Endothelial cell of umbilical vein (primary cell): ENCODE measurements around the gene PITPNM3. TPM values are rescaled to one million over a fixed set of nuclear protein-coding genes. Genes with fewer than 3 reads are reported as not detected.

Experiments used
- BruUV-seq: library from RNA; stranded (reverse); fragments of 400-500 nt; replicated peaks from 2 replicates; lab custom pipeline; 2021; lab: Mats Ljungman, UMichigan
- CTCF ChIA-PET: fragments of 300-600, 350-600 bp; sonication (Branson Sonifier 250); formaldehyde crosslinking; loops from one replicate; lab custom pipeline; 2021; ENCODE audit warnings: antibody characterized with exemption, inconsistent platforms; lab: Charles Lee
- POLR2A ChIA-PET: fragments of 300-600, 350-600 bp; sonication (Branson Sonifier 250); formaldehyde crosslinking; loops from one replicate; lab custom pipeline; 2021; ENCODE audit warnings: antibody characterized with exemption, inconsistent platforms; lab: Charles Lee
- DNase-seq: peaks from one replicate; pipeline ENCODE4 v3.0.0-alpha.2; 2011; ENCODE audit warnings: low read depth, low spot score
- FAIRE-seq: peaks from 2 replicates; lab custom pipeline; 2011; peaks lifted over from hg19 to GRCh38; lab: Jason Lieb, UNC
- H2AFZ ChIP-seq: 2 replicates; pipeline ENCODE4 v1.6.0; 2012; ENCODE audit warnings: low read depth, low read length, control low read depth, inconsistent platforms
- H3K27ac ChIP-seq: 2 replicates; pipeline ENCODE4 v1.5.1; 2011; ENCODE audit warnings: low read depth, mild to moderate bottlenecking, control low read depth, low read length, moderate library complexity; ENCODE audit not compliant: insufficient read depth
- H3K27me3 ChIP-seq, 2 experiments: 2 replicates each; pipeline versions ENCODE4 v1.6.0 to v1.6.1; 2011; ENCODE audit warnings: low read length in 2 of 2, mixed read lengths in 1 of 2; ENCODE audit not compliant: control insufficient read depth in 2 of 2, insufficient read depth in 2 of 2
- H3K36me3 ChIP-seq, 2 experiments: 2 replicates in 1 of 2; 3 replicates in 1 of 2; pipeline ENCODE4 v1.5.1; 2011; ENCODE audit warnings: low read length in 2 of 2, mild to moderate bottlenecking in 1 of 2, moderate library complexity in 1 of 2; ENCODE audit not compliant: control insufficient read depth in 2 of 2, insufficient read depth in 2 of 2; ENCODE audit errors: extremely low read depth in 1 of 2
- H3K4me1 ChIP-seq: 3 replicates; pipeline ENCODE4 v1.5.1; 2011; ENCODE audit warnings: mild to moderate bottlenecking, low read length; ENCODE audit not compliant: control insufficient read depth, insufficient read depth; ENCODE audit errors: extremely low read depth
- H3K4me2 ChIP-seq: 2 replicates; pipeline ENCODE4 v1.6.1; 2011; ENCODE audit warnings: low read length, control low read depth, mixed read lengths; ENCODE audit not compliant: insufficient read depth
- H3K4me3 ChIP-seq, 3 experiments: fragments of 200-600 bp in 1 of 3; sonication (generic), shearing (Covaris generic) in 1 of 3; replicated peaks in 1 of 3; 2 replicates each; pipeline ENCODE4 v1.5.1; 2011 to 2016; ENCODE audit warnings: control low read depth in 3 of 3, low read length in 3 of 3, mild to moderate bottlenecking in 2 of 3, inconsistent platforms in 1 of 3, low read depth in 1 of 3, moderate library complexity in 1 of 3; ENCODE audit not compliant: insufficient read depth in 1 of 3
- H3K79me2 ChIP-seq: 2 replicates; pipeline ENCODE4 v1.6.0; 2012; ENCODE audit warnings: low read length, inconsistent platforms; ENCODE audit not compliant: control insufficient read depth, insufficient read depth
- H3K9ac ChIP-seq: replicated peaks from 2 replicates; pipeline ENCODE3; 2011; ENCODE audit warnings: low read length, control low read depth; ENCODE audit not compliant: insufficient read depth; ENCODE audit errors: extremely low read depth
- H3K9me1 ChIP-seq: replicated peaks from 3 replicates; pipeline ENCODE4 v1.6.0; 2011; ENCODE audit warnings: mild to moderate bottlenecking, low read length; ENCODE audit not compliant: control insufficient read depth, insufficient read depth; ENCODE audit errors: extremely low read depth
- H3K9me3 ChIP-seq: replicated peaks from 2 replicates; pipeline ENCODE4 v1.5.1; 2012; ENCODE audit warnings: low read length, inconsistent platforms; ENCODE audit not compliant: control insufficient read depth, insufficient read depth
- H4K20me1 ChIP-seq: replicated peaks from 2 replicates; pipeline ENCODE3; 2011; ENCODE audit warnings: mild to moderate bottlenecking, low read length; ENCODE audit not compliant: control insufficient read depth, insufficient read depth; ENCODE audit errors: extremely low read depth
- CTCF ChIP-seq, 2 donors: IDR thresholded peaks; 1 replicate in 1 of 2; 2 replicates in 1 of 2; pipeline ENCODE4 v1.5.1; 2011; ENCODE audit warnings: low read length in 2 of 2, mild to moderate bottlenecking in 2 of 2, moderate library complexity in 2 of 2, control low read depth in 1 of 2, inconsistent platforms in 1 of 2, low read depth in 1 of 2; ENCODE audit not compliant: insufficient read depth in 1 of 2; ENCODE audit errors: extremely low read depth in 1 of 2
- EZH2 ChIP-seq: IDR thresholded peaks from 2 replicates; pipeline ENCODE4 v1.6.1; 2012; ENCODE audit warnings: borderline replicate concordance, low read depth, mild to moderate bottlenecking, moderate library complexity, low read length, inconsistent platforms; ENCODE audit not compliant: severe bottlenecking
- GATA2 ChIP-seq: IDR thresholded peaks from 2 replicates; pipeline ENCODE4 v1.7.0; 2011; ENCODE audit warnings: low read depth, mild to moderate bottlenecking, moderate library complexity, mixed read lengths, low read length; ENCODE audit not compliant: insufficient read length, insufficient read depth
- JUN ChIP-seq: IDR thresholded peaks from 2 replicates; pipeline ENCODE4 v1.6.1; 2011; ENCODE audit warnings: borderline replicate concordance, low read depth; ENCODE audit not compliant: insufficient read length, insufficient read depth
- MAX ChIP-seq: IDR thresholded peaks from 2 replicates; pipeline ENCODE4 v1.6.1; 2011; ENCODE audit not compliant: insufficient read depth, insufficient read length
- MYC ChIP-seq: IDR thresholded peaks from one replicate; pipeline ENCODE4 v1.6.1; 2011; ENCODE audit warnings: mild to moderate bottlenecking, low read depth, low read length
- POLR2A ChIP-seq: IDR thresholded peaks from 2 replicates; pipeline ENCODE4 v1.6.1; 2012; ENCODE audit warnings: low read depth, mild to moderate bottlenecking, control low read depth, low read length
- POLR2AphosphoS5 ChIP-seq: IDR thresholded peaks from 2 replicates; pipeline ENCODE4 v1.6.1; 2012; ENCODE audit warnings: low read depth, mild to moderate bottlenecking, control low read depth, low read length, moderate library complexity; ENCODE audit not compliant: insufficient read depth
- dilution Hi-C: fragments of 300-500 bp; cut with MboI; formaldehyde crosslinking; loops from one replicate; pipeline ENCODE4 v1.15.0; 2019; ENCODE audit warnings: low sequenced_read_pairs; ENCODE audit not compliant: extremely low pct_ligation_motif_present
- intact Hi-C: fragments of 100-400 bp; cut with micrococcal nuclease; formaldehyde crosslinking; loops from one replicate; pipeline ENCODE4 v1.10.0; 2022
- polyA plus RNA-seq, 4 experiments: library from polyadenylated mRNA; depleted of rRNA in 3 of 4; stranded (reverse) in 3 of 4; unstranded in 1 of 4; fragments of >200 nt; gene quantifications; 2 replicates each; pipeline versions ENCODE4 v1.2.1 to v1.2.3, GENCODE V29; 2011 to 2012; ENCODE audit warnings: missing spikeins in 1 of 4
- total RNA-seq: library from RNA; stranded (reverse); gene quantifications from 2 replicates; pipeline ENCODE4 v1.2.3, GENCODE V29; 2021

Gene PITPNM3
- total and polyA plus RNA-seq, 2 donors (not counting 3 experiments of a cell fraction or from before 2014, with no cell fraction given) = 1.0 to 1.9 TPM

- peaks cover 0 to 3% of the 10 kb centered on the region in 2 experiments for H3K27me3 ChIP-seq
- no peaks in the 10 kb centered on the region for H3K36me3 ChIP-seq
- H3K9me3 ChIP-seq = no peaks in the 10 kb centered on the region
- DNase-seq (no peak), FAIRE-seq (no peak)
- no peaks in the 10 kb centered on the region for H4K20me1 ChIP-seq
- TF ChIP-seq EZH2 (peak; percentile 32), POLR2A (no peak)
- no peak overlapping the region for H3K9ac ChIP-seq
- H2AFZ ChIP-seq = peak overlapping the region; percentile 21
- H3K9me1 ChIP-seq = no peaks in the 10 kb centered on the region
- H3K79me2 ChIP-seq = no peaks in the 10 kb centered on the region
- CTCF ChIA-PET = interaction anchor here (1.2 to 1.9 kb wide), 2 partner anchors 18 to 20 kb away, joined by 4 to 6 read pairs; no protein-coding TSS in a partner anchor
- POLR2A ChIA-PET = no interaction called here
- intact Hi-C loops (no loop called here), dilution Hi-C loops (no loop called here)
- no peak overlapping the region for H3K4me3 ChIP-seq
- no peak overlapping the region for H3K27ac ChIP-seq
- peak overlapping the region; percentile 10 for H3K4me2 ChIP-seq
- peaks cover 20% of the 10 kb centered on the region for H3K4me1 ChIP-seq
- BruUV-seq = no TSS peak
Measured at GRCh38 chr17:6455321-6455705, 101.0 kb downstream of the PITPNM3 start.

- TF ChIP-seq CTCF (IDR thresholded peaks at IDR 0.05; ENCODE audit: extremely low read depth in 1 of 2, insufficient read depth in 1 of 2, low read depth in 1 of 2, low read length in 2 of 2) (no peak), MAX (no peak), POLR2A (no peak), POLR2AphosphoS5 (no peak), GATA2 (no peak), MYC (no peak), JUN (no peak)
- FAIRE-seq = no peak
- Histone ChIP-seq H3K27me3 (peaks cover 0 to 3% of the 10 kb centered on the region in 2 experiments), H3K9me3 (no peaks in the 10 kb centered on the region), H4K20me1 (no peaks in the 10 kb centered on the region), H2AFZ (peak overlapping the region; percentile 21), H3K4me1 (peaks cover 20% of the 10 kb centered on the region), H3K27ac (no peak overlapping the region), H3K9me1 (no peaks in the 10 kb centered on the region), H3K79me2 (no peaks in the 10 kb centered on the region), H3K36me3 (no peaks in the 10 kb centered on the region), H3K4me3 (no peak overlapping the region), H3K9ac (no peak overlapping the region), H3K4me2 (no peak overlapping the region)
- dilution Hi-C loops (no loop called here), intact Hi-C loops (no loop called here)
- BruUV-seq = no TSS peak
- no peak for DNase-seq
- CTCF ChIA-PET = interaction anchor here (1.2 to 1.9 kb wide), 2 partner anchors 18 to 19 kb away, joined by 4 to 6 read pairs; no protein-coding TSS in a partner anchor
- POLR2A ChIA-PET = no interaction called here
Measured at GRCh38 chr17:6454495-6455320, 101.6 kb downstream of the PITPNM3 start.
